A673 (cell line): Measurements from ENCODE around the gene LCE3D. TPM values are rescaled to one million over a fixed set of nuclear protein-coding genes. Genes with fewer than 3 reads are reported as not detected.
"Not testable (repeated sequence)": the region's sequence is repeated elsewhere in the genome, so short reads cannot be mapped to it uniquely, and the experiment has no call there.

Source experiments
- BruUV-seq: library from RNA; stranded (reverse); fragments of 400-500 nt; replicated peaks from 2 replicates; lab custom pipeline; 2021; lab: Mats Ljungman, UMichigan
- CTCF ChIA-PET: fragments of 300-600 bp; sonication (Branson Sonifier 250); formaldehyde crosslinking; loops from one replicate; lab custom pipeline; 2022; ENCODE audit warnings: antibody characterized with exemption; lab: Charles Lee
- POLR2A ChIA-PET: fragments of 300-600 bp; sonication (Branson Sonifier 250); formaldehyde crosslinking; loops from one replicate; lab custom pipeline; 2022; ENCODE audit warnings: antibody characterized with exemption; ENCODE audit not compliant: low non-redundant PET; lab: Charles Lee
- DNase-seq: peaks from one replicate; pipeline ENCODE4 v3.0.0-alpha.2; 2015; ENCODE audit warnings: low spot score
- H3K27ac ChIP-seq: fragments of 200-600 bp; sonication (generic); 2 replicates; pipeline ENCODE4 v1.5.1; 2016; ENCODE audit warnings: mixed run types, low read depth, mild to moderate bottlenecking, mixed read lengths, antibody characterized with exemption, low read length; ENCODE audit not compliant: poor library complexity, severe bottlenecking
- H3K27me3 ChIP-seq: fragments of 200-600 bp; sonication (generic); replicated peaks from 2 replicates; pipeline ENCODE4 v1.6.1; 2017; ENCODE audit warnings: mixed run types, low read depth, mild to moderate bottlenecking, mixed read lengths, antibody characterized with exemption, low read length; ENCODE audit not compliant: insufficient read depth, poor library complexity
- H3K36me3 ChIP-seq: fragments of 200-600 bp; sonication (generic); 2 replicates; pipeline ENCODE4 v1.6.1; 2016; ENCODE audit warnings: mixed run types, mild to moderate bottlenecking, mixed read lengths, antibody characterized with exemption, low read length; ENCODE audit not compliant: insufficient read depth, poor library complexity, severe bottlenecking
- H3K4me1 ChIP-seq: fragments of 200-600 bp; sonication (generic); 2 replicates; pipeline ENCODE4 v1.6.1; 2017; ENCODE audit warnings: mixed run types, mild to moderate bottlenecking, mixed read lengths, antibody characterized with exemption, low read length; ENCODE audit not compliant: insufficient read depth, poor library complexity, severe bottlenecking
- H3K4me3 ChIP-seq: fragments of 200-600 bp; sonication (generic); 2 replicates; pipeline ENCODE4 v1.5.1; 2016; ENCODE audit warnings: low read depth, mixed run types, mild to moderate bottlenecking, mixed read lengths, low read length; ENCODE audit not compliant: poor library complexity, severe bottlenecking
- H3K9me3 ChIP-seq: fragments of 200-600 bp; sonication (generic); 2 replicates; pipeline ENCODE4 v1.6.1; 2016; ENCODE audit warnings: mixed run types, low read depth, mild to moderate bottlenecking, mixed read lengths, antibody characterized with exemption, low read length; ENCODE audit not compliant: poor library complexity, severe bottlenecking
- EZH2 ChIP-seq: fragments of 200-600 bp; sonication (generic); IDR thresholded peaks from 2 replicates; pipeline ENCODE4 v1.6.1; 2017; ENCODE audit warnings: borderline replicate concordance, low read depth, mild to moderate bottlenecking, mixed read lengths, antibody characterized with exemption, low read length; ENCODE audit not compliant: poor library complexity, severe bottlenecking
- intact Hi-C: fragments of 100-400 bp; cut with micrococcal nuclease; formaldehyde crosslinking; loops from one replicate; pipeline ENCODE4 v1.10.0; 2022; ENCODE audit not compliant: unreplicated experiment
- total RNA-seq: library from RNA; stranded (reverse); gene quantifications from 2 replicates; pipeline ENCODE4 v1.2.3, GENCODE V29; 2021
- TF ChIP-seq, protein P1 (sequence below): fragments of 300-800, 200-600 bp; sonication (generic); conservative IDR thresholded peaks from 2 replicates; pipeline ENCODE4 v1.5.1; 2017; ENCODE audit warnings: low read depth, mild to moderate bottlenecking, antibody characterized with exemption, low read length, moderate library complexity, mixed read lengths

The LCE3D gene
- total RNA-seq, 1 experiment from 2014 or later = not detected

DNA sequence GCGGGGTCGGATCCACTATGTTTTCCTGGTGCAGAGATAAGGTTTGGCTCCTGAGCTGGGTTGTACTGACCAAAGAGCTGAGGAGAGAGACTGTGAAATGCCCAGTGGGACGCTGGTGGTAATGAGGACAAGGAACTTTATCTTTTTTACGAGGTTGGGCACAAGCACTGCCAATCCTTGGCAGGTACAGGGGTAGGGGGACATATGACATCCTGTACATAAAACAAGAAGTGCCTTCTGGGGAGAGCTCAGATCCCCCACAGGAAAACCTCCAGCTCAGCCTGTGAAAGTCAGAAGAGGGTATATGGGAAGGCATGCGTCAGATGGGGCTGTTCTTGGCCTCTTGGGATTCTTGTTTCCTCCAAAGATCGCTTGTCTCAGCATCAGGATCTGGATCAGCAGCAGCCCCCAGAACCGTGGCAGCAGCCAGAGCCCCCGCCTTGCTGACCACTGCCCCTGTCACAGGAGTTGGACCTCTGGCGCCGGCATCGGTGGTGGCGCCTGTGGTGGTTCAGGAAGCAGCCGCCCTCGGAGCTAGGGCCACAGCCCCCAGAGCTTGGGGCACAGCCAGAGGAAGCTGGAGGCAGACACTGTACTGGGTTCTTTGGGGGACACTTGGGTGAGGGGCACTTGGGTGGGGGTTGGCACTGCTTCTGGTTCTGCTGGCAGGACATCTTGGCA, 14.6 kb downstream of the LCE3D start:
- Histone ChIP-seq H3K36me3 (no peaks in the 10 kb centered on the region), H3K27me3 (no peaks in the 10 kb centered on the region), H3K4me3 (no peak overlapping the region), H3K27ac (no peak overlapping the region), H3K4me1 (no peaks in the 10 kb centered on the region), H3K9me3 (peaks cover 4% of the 10 kb centered on the region)
- TF ChIP-seq, protein P1, sequence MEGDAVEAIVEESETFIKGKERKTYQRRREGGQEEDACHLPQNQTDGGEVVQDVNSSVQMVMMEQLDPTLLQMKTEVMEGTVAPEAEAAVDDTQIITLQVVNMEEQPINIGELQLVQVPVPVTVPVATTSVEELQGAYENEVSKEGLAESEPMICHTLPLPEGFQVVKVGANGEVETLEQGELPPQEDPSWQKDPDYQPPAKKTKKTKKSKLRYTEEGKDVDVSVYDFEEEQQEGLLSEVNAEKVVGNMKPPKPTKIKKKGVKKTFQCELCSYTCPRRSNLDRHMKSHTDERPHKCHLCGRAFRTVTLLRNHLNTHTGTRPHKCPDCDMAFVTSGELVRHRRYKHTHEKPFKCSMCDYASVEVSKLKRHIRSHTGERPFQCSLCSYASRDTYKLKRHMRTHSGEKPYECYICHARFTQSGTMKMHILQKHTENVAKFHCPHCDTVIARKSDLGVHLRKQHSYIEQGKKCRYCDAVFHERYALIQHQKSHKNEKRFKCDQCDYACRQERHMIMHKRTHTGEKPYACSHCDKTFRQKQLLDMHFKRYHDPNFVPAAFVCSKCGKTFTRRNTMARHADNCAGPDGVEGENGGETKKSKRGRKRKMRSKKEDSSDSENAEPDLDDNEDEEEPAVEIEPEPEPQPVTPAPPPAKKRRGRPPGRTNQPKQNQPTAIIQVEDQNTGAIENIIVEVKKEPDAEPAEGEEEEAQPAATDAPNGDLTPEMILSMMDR = no peak
- TF ChIP-seq EZH2 = no peak
- no peak for DNase-seq
- intact Hi-C loops = no loop called here
- ChIA-PET POLR2A (no interaction called here), CTCF (no interaction called here)
- no TSS peak for BruUV-seq

DNA sequence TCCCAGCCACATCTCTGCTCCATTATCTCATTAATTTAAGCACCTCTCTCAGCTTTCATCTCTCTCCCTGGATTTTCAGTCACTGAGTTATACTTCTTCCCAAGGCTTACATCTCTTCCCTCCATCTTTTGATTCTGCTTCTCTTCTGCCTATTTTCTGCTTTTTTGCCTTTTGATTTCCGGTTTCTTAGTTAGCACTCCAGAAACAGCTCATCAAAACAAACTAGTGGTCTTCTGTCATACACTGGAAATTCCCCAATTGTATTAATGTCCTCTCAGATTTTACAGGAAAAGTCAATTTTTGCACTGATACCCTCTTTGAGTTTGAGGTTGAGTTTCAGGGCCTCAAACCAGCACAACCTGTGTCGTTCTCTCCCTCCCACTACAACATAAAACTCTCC, 15.2 kb downstream of the LCE3D start:
- no TSS peak for BruUV-seq
- CTCF ChIA-PET = no interaction called here
- TF ChIP-seq, protein P1 = no peak
- TF ChIP-seq EZH2 = no peak

DNA sequence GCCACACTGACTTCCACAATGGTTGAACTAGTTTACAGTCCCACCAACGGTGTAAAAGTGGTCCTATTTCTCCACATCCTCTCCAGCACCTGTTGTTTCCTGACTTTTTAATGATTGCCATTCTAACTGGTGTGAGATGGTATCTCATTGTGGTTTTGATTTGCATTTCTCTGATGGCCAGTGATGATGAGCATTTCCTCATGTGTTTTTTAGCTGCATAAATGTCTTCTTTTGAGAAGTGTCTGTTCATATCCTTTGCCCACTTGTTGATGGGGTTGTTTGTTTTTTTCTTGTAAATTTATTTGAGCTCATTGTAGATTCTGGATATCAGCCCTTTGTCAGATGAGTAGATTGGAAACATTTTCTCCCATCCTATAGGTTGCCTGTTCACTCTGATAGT, 32.0 kb downstream of the LCE3D start:
- H3K9me3 ChIP-seq, BruUV-seq, H3K4me3 ChIP-seq, H3K27ac ChIP-seq, H3K4me1 ChIP-seq, DNase-seq, H3K36me3 ChIP-seq, H3K27me3 ChIP-seq, CTCF ChIA-PET, POLR2A ChIA-PET, intact Hi-C loops: not testable (repeated sequence)

More for the DNA sequence above, 15.2 kb downstream of the LCE3D start:
- POLR2A ChIA-PET = no interaction called here
- Histone ChIP-seq H3K9me3 (peaks cover 4% of the 10 kb centered on the region), H3K36me3 (no peaks in the 10 kb centered on the region), H3K4me1 (no peaks in the 10 kb centered on the region), H3K4me3 (no peak overlapping the region), H3K27ac (no peak overlapping the region), H3K27me3 (no peaks in the 10 kb centered on the region)
- DNase-seq = no peak
- intact Hi-C loops = no loop called here

DNA sequence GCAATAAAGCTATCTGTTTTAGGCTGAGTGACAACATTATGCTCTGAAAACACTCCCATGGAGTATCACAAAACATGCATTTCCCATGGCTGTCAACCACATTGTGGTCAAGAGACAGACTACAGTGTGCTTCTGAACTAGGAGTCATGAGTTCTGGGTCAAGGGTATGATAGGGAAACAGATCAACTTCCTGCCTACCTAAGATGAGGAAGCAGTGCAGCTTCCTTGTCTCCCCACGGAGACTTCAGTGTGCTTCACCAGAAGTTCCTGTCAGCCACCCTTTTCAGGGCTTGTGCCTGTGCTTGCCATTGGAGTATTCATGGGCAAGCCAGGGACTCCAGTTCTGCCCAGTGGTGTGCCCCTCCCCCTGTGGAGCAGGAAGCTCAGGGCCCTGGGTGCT, 33.6 kb downstream of the LCE3D start:
- H3K27me3 ChIP-seq = no peaks in the 10 kb centered on the region
- CTCF ChIA-PET = no interaction called here
- H3K4me1 ChIP-seq = no peaks in the 10 kb centered on the region
- POLR2A ChIA-PET = no interaction called here
- H3K9me3 ChIP-seq = no peaks in the 10 kb centered on the region
- H3K27ac ChIP-seq = no peak overlapping the region
- TF ChIP-seq EZH2 = no peak
- TF ChIP-seq, protein P1 = no peak
- BruUV-seq = no TSS peak
- no peak overlapping the region for H3K4me3 ChIP-seq
- no peak for DNase-seq
- H3K36me3 ChIP-seq = no peaks in the 10 kb centered on the region
- intact Hi-C loops = no loop called here
